ENCODE measurements around the gene CNDP1.
A peak's percentile ranks its signal among the peaks of the same experiment; 100 is the strongest.

Gene CNDP1

GRCh38 chr18:74541703-74542555, 7.6 kb downstream of the CNDP1 start:
- no peaks in the 10 kb centered on the region for H3K36me3 ChIP-seq (ENCODE audit: control insufficient read depth, insufficient read depth, low read length)

GRCh38 chr18:74544898-74545297, 10.6 kb downstream of the CNDP1 start:
- Histone ChIP-seq H3K4me3 (ENCODE audit: insufficient read depth, low read depth, low read length, poor library complexity, severe bottlenecking) (no peak overlapping the region), H3K27ac (ENCODE audit: insufficient read depth, low read length, poor library complexity, severe bottlenecking) (no peak overlapping the region), H3K4me1 (ENCODE audit: control insufficient read depth, insufficient read depth, low read length, poor library complexity, severe bottlenecking) (no peaks in the 10 kb centered on the region), H3K9me3 (ENCODE audit: control insufficient read depth, low read length) (no peaks in the 10 kb centered on the region), H3K36me3 (ENCODE audit: control insufficient read depth, insufficient read depth, low read length) (no peaks in the 10 kb centered on the region), H3K27me3 (replicated peaks; ENCODE audit: control insufficient read depth, insufficient read depth, low read length, poor library complexity, severe bottlenecking) (no peaks in the 10 kb centered on the region)
- DNase-seq = no peak

More at GRCh38 chr18:74541703-74542555, 7.6 kb downstream of the CNDP1 start:
- H3K27ac ChIP-seq (ENCODE audit: insufficient read depth, low read length, poor library complexity, severe bottlenecking) = no peak overlapping the region
- H3K4me1 ChIP-seq (ENCODE audit: control insufficient read depth, insufficient read depth, low read length, poor library complexity, severe bottlenecking) = no peaks in the 10 kb centered on the region
- no peak overlapping the region for H3K4me3 ChIP-seq (ENCODE audit: insufficient read depth, low read depth, low read length, poor library complexity, severe bottlenecking)
- no peaks in the 10 kb centered on the region for H3K27me3 ChIP-seq (replicated peaks; ENCODE audit: control insufficient read depth, insufficient read depth, low read length, poor library complexity, severe bottlenecking)
- DNase-seq = no peak
- H3K9me3 ChIP-seq (ENCODE audit: control insufficient read depth, low read length) = no peaks in the 10 kb centered on the region

- no peaks in the 10 kb centered on the region for H3K36me3 ChIP-seq (ENCODE audit: control insufficient read depth, insufficient read depth, low read length)
- no peaks in the 10 kb centered on the region for H3K27me3 ChIP-seq (replicated peaks; ENCODE audit: control insufficient read depth, insufficient read depth, low read length, poor library complexity, severe bottlenecking)
- no peak overlapping the region for H3K4me3 ChIP-seq (ENCODE audit: insufficient read depth, low read depth, low read length, poor library complexity, severe bottlenecking)
- no peak for DNase-seq
- H3K4me1 ChIP-seq (ENCODE audit: control insufficient read depth, insufficient read depth, low read length, poor library complexity, severe bottlenecking) = no peaks in the 10 kb centered on the region
- no peaks in the 10 kb centered on the region for H3K9me3 ChIP-seq (ENCODE audit: control insufficient read depth, low read length)
- H3K27ac ChIP-seq (ENCODE audit: insufficient read depth, low read length, poor library complexity, severe bottlenecking) = no peak overlapping the region
Measured at GRCh38 chr18:74546007-74546406, 11.7 kb downstream of the CNDP1 start.

GRCh38 chr18:74546751-74547530, 12.6 kb downstream of the CNDP1 start:
- Histone ChIP-seq H3K4me1 (ENCODE audit: control insufficient read depth, insufficient read depth, low read length, poor library complexity, severe bottlenecking) (no peaks in the 10 kb centered on the region), H3K4me3 (ENCODE audit: insufficient read depth, low read depth, low read length, poor library complexity, severe bottlenecking) (no peak overlapping the region), H3K36me3 (ENCODE audit: control insufficient read depth, insufficient read depth, low read length) (no peaks in the 10 kb centered on the region), H3K27me3 (replicated peaks; ENCODE audit: control insufficient read depth, insufficient read depth, low read length, poor library complexity, severe bottlenecking) (no peaks in the 10 kb centered on the region), H3K9me3 (ENCODE audit: control insufficient read depth, low read length) (no peaks in the 10 kb centered on the region), H3K27ac (ENCODE audit: insufficient read depth, low read length, poor library complexity, severe bottlenecking) (no peak overlapping the region)
- no peak for DNase-seq

GRCh38 chr18:74547860-74548259, 13.6 kb downstream of the CNDP1 start:
- Histone ChIP-seq H3K4me3 (ENCODE audit: insufficient read depth, low read depth, low read length, poor library complexity, severe bottlenecking) (no peak overlapping the region), H3K36me3 (ENCODE audit: control insufficient read depth, insufficient read depth, low read length) (no peaks in the 10 kb centered on the region), H3K27me3 (replicated peaks; ENCODE audit: control insufficient read depth, insufficient read depth, low read length, poor library complexity, severe bottlenecking) (no peaks in the 10 kb centered on the region), H3K4me1 (ENCODE audit: control insufficient read depth, insufficient read depth, low read length, poor library complexity, severe bottlenecking) (no peaks in the 10 kb centered on the region), H3K9me3 (ENCODE audit: control insufficient read depth, low read length) (no peaks in the 10 kb centered on the region), H3K27ac (ENCODE audit: insufficient read depth, low read length, poor library complexity, severe bottlenecking) (no peak overlapping the region)
- DNase-seq = no peak

- Histone ChIP-seq H3K4me1 (ENCODE audit: control insufficient read depth, insufficient read depth, low read length, poor library complexity, severe bottlenecking) (no peaks in the 10 kb centered on the region), H3K27me3 (replicated peaks; ENCODE audit: control insufficient read depth, insufficient read depth, low read length, poor library complexity, severe bottlenecking) (no peaks in the 10 kb centered on the region), H3K27ac (ENCODE audit: insufficient read depth, low read length, poor library complexity, severe bottlenecking) (no peak overlapping the region), H3K36me3 (ENCODE audit: control insufficient read depth, insufficient read depth, low read length) (no peaks in the 10 kb centered on the region), H3K9me3 (ENCODE audit: control insufficient read depth, low read length) (no peaks in the 10 kb centered on the region), H3K4me3 (ENCODE audit: insufficient read depth, low read depth, low read length, poor library complexity, severe bottlenecking) (no peak overlapping the region)
- no peak for DNase-seq
Measured at GRCh38 chr18:74549591-74550104, 15.3 kb downstream of the CNDP1 start.

GRCh38 chr18:74550886-74551285, 16.6 kb downstream of the CNDP1 start:
- Histone ChIP-seq H3K4me1 (ENCODE audit: control insufficient read depth, insufficient read depth, low read length, poor library complexity, severe bottlenecking) (no peaks in the 10 kb centered on the region), H3K36me3 (ENCODE audit: control insufficient read depth, insufficient read depth, low read length) (no peaks in the 10 kb centered on the region), H3K27me3 (replicated peaks; ENCODE audit: control insufficient read depth, insufficient read depth, low read length, poor library complexity, severe bottlenecking) (no peaks in the 10 kb centered on the region), H3K27ac (ENCODE audit: insufficient read depth, low read length, poor library complexity, severe bottlenecking) (no peak overlapping the region), H3K4me3 (ENCODE audit: insufficient read depth, low read depth, low read length, poor library complexity, severe bottlenecking) (no peak overlapping the region), H3K9me3 (ENCODE audit: control insufficient read depth, low read length) (no peaks in the 10 kb centered on the region)
- no peak for DNase-seq

GRCh38 chr18:74551452-74551851, 17.2 kb downstream of the CNDP1 start:
- Histone ChIP-seq H3K27me3 (replicated peaks; ENCODE audit: control insufficient read depth, insufficient read depth, low read length, poor library complexity, severe bottlenecking) (no peaks in the 10 kb centered on the region), H3K4me1 (ENCODE audit: control insufficient read depth, insufficient read depth, low read length, poor library complexity, severe bottlenecking) (no peaks in the 10 kb centered on the region), H3K36me3 (ENCODE audit: control insufficient read depth, insufficient read depth, low read length) (no peaks in the 10 kb centered on the region), H3K9me3 (ENCODE audit: control insufficient read depth, low read length) (no peaks in the 10 kb centered on the region), H3K4me3 (ENCODE audit: insufficient read depth, low read depth, low read length, poor library complexity, severe bottlenecking) (no peak overlapping the region), H3K27ac (ENCODE audit: insufficient read depth, low read length, poor library complexity, severe bottlenecking) (no peak overlapping the region)
- no peak for DNase-seq

GRCh38 chr18:74551936-74552555, 17.7 kb downstream of the CNDP1 start:
- Histone ChIP-seq H3K9me3 (ENCODE audit: control insufficient read depth, low read length) (no peaks in the 10 kb centered on the region), H3K27ac (ENCODE audit: insufficient read depth, low read length, poor library complexity, severe bottlenecking) (no peak overlapping the region), H3K36me3 (ENCODE audit: control insufficient read depth, insufficient read depth, low read length) (no peaks in the 10 kb centered on the region), H3K4me3 (ENCODE audit: insufficient read depth, low read depth, low read length, poor library complexity, severe bottlenecking) (no peak overlapping the region), H3K27me3 (replicated peaks; ENCODE audit: control insufficient read depth, insufficient read depth, low read length, poor library complexity, severe bottlenecking) (no peaks in the 10 kb centered on the region), H3K4me1 (ENCODE audit: control insufficient read depth, insufficient read depth, low read length, poor library complexity, severe bottlenecking) (no peaks in the 10 kb centered on the region)
- DNase-seq = peak; percentile 39 to 63 (median 43)
